Midbrain (tissue), 1 donor: Measurements from ENCODE around the gene ACAP1.

Experiments used
- DNase-seq: peaks from one replicate; lab custom pipeline; 2025; lab: John Stamatoyannopoulos, UW

ACAP1 gene

DNA sequence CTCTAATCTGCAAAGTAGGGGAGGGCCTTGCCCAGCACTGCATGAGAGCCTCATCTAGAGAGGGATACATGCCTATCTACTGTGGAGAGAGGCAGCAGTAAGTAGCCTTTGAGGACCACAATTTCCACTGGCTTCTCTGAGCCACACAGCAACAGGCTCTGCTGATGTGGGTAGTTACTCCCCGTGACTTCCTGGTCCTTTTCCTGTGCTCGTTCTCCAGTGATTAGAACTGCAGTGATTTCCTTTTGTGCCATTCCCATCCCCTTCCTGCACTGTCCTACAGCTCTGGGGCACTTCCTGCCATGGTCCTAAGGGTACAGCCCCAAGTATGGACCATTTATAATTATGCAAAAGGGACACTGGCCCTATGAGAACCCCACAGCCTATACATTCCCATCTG, 55.0 kb downstream of the ACAP1 start:
- no peak for DNase-seq

GRCh38 chr17:7392696-7393612, 56.6 kb downstream of the ACAP1 start:
- DNase-seq, result no peak

- DNase-seq, result no peak
Observed at GRCh38 chr17:7393613-7394451, 57.5 kb downstream of the ACAP1 start.

GRCh38 chr17:7394452-7395191, 58.3 kb downstream of the ACAP1 start, which contains the start of gene PLSCR3:
TSS of gene PLSCR3 (minus strand) at chr17:7394525. CDS start at chr17:7394110, 415 bp downstream.
- peak; percentile 81 for DNase-seq

DNA sequence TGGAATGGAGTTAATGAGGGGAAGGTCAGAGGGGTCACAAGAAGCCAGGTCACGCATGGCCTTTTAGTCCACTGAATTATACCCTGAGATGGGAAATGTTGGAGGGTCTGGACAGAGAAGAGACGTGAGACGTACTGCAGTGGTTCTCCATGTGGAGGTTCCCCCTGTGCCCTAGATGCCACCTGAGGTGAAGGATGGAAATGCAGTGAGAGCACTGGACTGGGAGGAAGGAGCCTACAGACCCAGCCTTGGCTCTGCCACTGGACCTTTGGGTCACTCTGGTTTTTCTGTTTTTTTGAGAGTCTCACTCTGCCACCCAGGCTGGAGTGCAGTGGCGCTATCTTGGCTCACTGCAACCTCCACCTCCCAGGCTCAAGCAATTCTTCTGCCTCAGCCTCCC, 59.8 kb downstream of the ACAP1 start:
- DNase-seq, result no peak

DNA sequence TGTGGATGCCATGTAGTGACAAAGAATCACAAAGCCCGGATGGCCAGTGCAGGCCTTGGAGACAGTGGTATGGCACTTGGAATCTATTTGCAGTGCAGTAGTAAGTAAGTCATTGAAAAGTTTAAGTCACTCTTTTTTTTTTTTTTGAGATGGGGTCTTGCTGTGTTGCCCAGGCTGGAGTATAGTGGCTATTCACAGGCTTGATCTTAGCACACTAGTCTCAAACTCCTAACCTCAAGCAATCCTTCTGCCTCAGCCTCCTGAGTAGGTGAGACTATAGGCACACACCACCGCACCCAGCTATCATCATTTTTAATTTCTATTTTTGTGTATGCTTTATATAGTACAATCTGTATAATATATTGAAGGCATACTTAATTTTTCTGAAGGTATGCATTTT, 62.3 kb downstream of the ACAP1 start:
- DNase-seq, result no peak
